ENCODE results near the gene VAX1.

GRCh38 chr10:117145019-117145418 lies 6.9 kb upstream of the VAX1 start:
- no peak for TF ChIP-seq MAX (IDR thresholded peaks at IDR 0.05)
- no peak for TF ChIP-seq CTCF (IDR thresholded peaks at IDR 0.05)
- no peak for TF ChIP-seq POLR2A (IDR thresholded peaks at IDR 0.05; ENCODE audit: low read length)
- TF ChIP-seq NPAS2 (CRISPR knock-in tag; IDR thresholded peaks at IDR 0.05; ENCODE audit: borderline replicate concordance) = no peak
- no peak for TF ChIP-seq ZFP36 (IDR thresholded peaks at IDR 0.05; ENCODE audit: borderline replicate concordance, partially characterized antibody)
- TF ChIP-seq BHLHE40 (IDR thresholded peaks at IDR 0.05; ENCODE audit: low read depth, low read length) = no peak
- no peak for TF ChIP-seq E2F6 (IDR thresholded peaks at IDR 0.05; ENCODE audit: borderline replicate concordance, low read depth)
- no peak for TF ChIP-seq ELK1 (IDR thresholded peaks at IDR 0.05; ENCODE audit: low read depth, low read length)
- no peak for TF ChIP-seq HDAC2 (IDR thresholded peaks at IDR 0.05)
- no peak for TF ChIP-seq KDM5A (IDR thresholded peaks at IDR 0.05)
- TF ChIP-seq RCOR1 (IDR thresholded peaks at IDR 0.05; ENCODE audit: low read depth, low read length) = no peak
- TF ChIP-seq CHD2 (IDR thresholded peaks at IDR 0.05; ENCODE audit: low read length, partially characterized antibody) = no peak
- no peak for TF ChIP-seq CBX2 (IDR thresholded peaks at IDR 0.05; ENCODE audit: borderline replicate concordance, low read depth)
